Measurements from ENCODE around the gene NHLRC4. TPM values are rescaled to one million over a fixed set of nuclear protein-coding genes. Genes with fewer than 3 reads are reported as not detected.

The NHLRC4 gene
- total and polyA plus RNA-seq, 2 of the 8 experiments (the other 6 are each of a cell fraction or from before 2014, with no cell fraction given) = 0.60 to 0.76 TPM

DNA sequence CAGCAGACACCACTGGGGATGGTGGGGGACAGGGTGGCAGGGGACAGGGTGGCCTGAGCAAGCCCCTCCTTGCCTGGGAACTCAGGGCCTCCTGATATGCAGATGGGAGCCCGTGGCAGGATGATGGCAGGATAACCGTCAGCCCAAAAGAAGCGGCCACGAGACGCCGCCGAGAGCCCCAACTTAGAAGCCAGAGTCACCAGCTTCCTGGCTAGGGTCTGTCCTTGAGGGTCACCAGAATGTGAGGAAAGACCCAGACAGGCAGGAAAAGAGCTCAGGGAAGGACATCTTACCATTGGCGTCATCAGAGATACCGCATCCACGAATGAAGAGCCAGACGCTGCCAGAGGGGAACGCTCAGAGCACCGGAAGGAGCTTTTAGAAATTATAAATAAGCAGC, 42.5 kb downstream of the NHLRC4 start:
- Histone ChIP-seq H3K14ac (ENCODE audit: insufficient read length) (no peak overlapping the region), H3K79me2 (ENCODE audit: control insufficient read depth in 1 of 2, insufficient read depth in 2 of 2, low read length in 2 of 2) (peaks cover 0 to 2% of the 10 kb centered on the region in 2 experiments; a peak in 1 of 4 replicates), H2BK12ac (ENCODE audit: low read depth, low read length) (no peak overlapping the region), H3K27ac (ENCODE audit: low read depth, low read length) (no peak overlapping the region), H2BK20ac (ENCODE audit: low read length) (no peak overlapping the region), H4K20me1 (replicated peaks in 1 of 2; ENCODE audit: control insufficient read depth in 1 of 2, insufficient read depth in 2 of 2, low read length in 2 of 2) (peaks cover 0 to 9% of the 10 kb centered on the region in 2 experiments), H3K36me3 (ENCODE audit: control insufficient read depth in 2 of 4, insufficient read depth in 4 of 4, low read length in 3 of 4) (no peaks in the 10 kb centered on the region), H3K18ac (ENCODE audit: extremely low read depth, low read length) (no peak overlapping the region), H4K8ac (ENCODE audit: extremely low read depth, insufficient read depth, low read length) (no peak overlapping the region), H2BK15ac (ENCODE audit: low read length) (no peak overlapping the region), H3K4ac (replicated peaks; ENCODE audit: insufficient read length, low read depth, low read length) (no peak overlapping the region), H3K23me2 (ENCODE audit: low read depth, low read length) (no peaks in the 10 kb centered on the region), H2AK5ac (ENCODE audit: low read depth, low read length) (no peak overlapping the region), H3K4me1 (replicated peaks in 1 of 4; ENCODE audit: control insufficient read depth in 3 of 4, insufficient read depth in 4 of 4, low read length in 3 of 4) (no peaks in the 10 kb centered on the region; a peak in 1 of 7 replicates), H3K79me1 (ENCODE audit: low read depth, low read length) (peaks cover 6% of the 10 kb centered on the region), H2BK120ac (replicated peaks; ENCODE audit: low read depth, low read length) (no peak overlapping the region), H3K9me3 (ENCODE audit: insufficient read depth in 2 of 2, low read depth in 1 of 2, low read length in 1 of 2) (peaks cover 7 to 9% of the 10 kb centered on the region in 2 experiments; a peak in 3 of 4 replicates), H3K4me3 (ENCODE audit: extremely low read depth in 1 of 4, insufficient read depth in 2 of 4, low read depth in 3 of 4, low read length in 4 of 4) (no peak overlapping the region), H3K4me2 (ENCODE audit: insufficient read depth in 1 of 2, low read depth in 2 of 2, low read length in 2 of 2) (no peak overlapping the region), H3K23ac (ENCODE audit: insufficient read length) (no peak overlapping the region), H2AFZ (ENCODE audit: low read length) (no peak overlapping the region), H4K5ac (ENCODE audit: insufficient read length, low read depth, low read length) (no peak overlapping the region), H4K91ac (replicated peaks; ENCODE audit: insufficient read length, low read length) (no peak overlapping the region), H3K9ac (replicated peaks in 1 of 4; ENCODE audit: extremely low read depth in 1 of 4, low read depth in 3 of 4, low read length in 3 of 4) (no peak overlapping the region), H3K27me3 (replicated peaks in 1 of 4; ENCODE audit: control insufficient read depth in 3 of 4, extremely low read depth in 1 of 4, insufficient read depth in 3 of 4, low read length in 3 of 4) (no peaks in the 10 kb centered on the region), H2BK5ac (ENCODE audit: low read depth, low read length) (no peak overlapping the region), H3K56ac (replicated peaks; ENCODE audit: insufficient read length, low read depth, low read length) (no peak overlapping the region)
- ChIA-PET POLR2A (ENCODE audit: partially characterized antibody) (interaction anchor here (1.4 to 1.5 kb wide), 2 partner anchors 22 to 24 kb away, joined by 3 to 5 read pairs; partner anchors contain the start of gene WFIKKN1), CTCF (ENCODE audit: partially characterized antibody) (interaction anchor here (0.7 to 5.2 kb wide), 14 partner anchors 9 to 217 kb away, joined by 3 to 29 read pairs (median 4); partner anchors contain the start of gene RAB40C)
- 85% methylated on average over 13 of the region's 13 CpGs; no CpG with 5 or more reads in 1 of the 2 experiments for WGBS, 2 experiments (ENCODE audit: extremely low coverage in 1 of 2, insufficient coverage in 1 of 2, insufficient read length in 1 of 2, insufficient replicate concordance in 2 of 2, low coverage in 1 of 2, low lambda C conversion rate in 2 of 2, missing lambda C conversion rate in 1 of 2)
- FAIRE-seq (no peak), DNase-seq (ENCODE audit: low read depth in 1 of 2, low spot score in 2 of 2) (no peak)
- TF ChIP-seq, protein P1, sequence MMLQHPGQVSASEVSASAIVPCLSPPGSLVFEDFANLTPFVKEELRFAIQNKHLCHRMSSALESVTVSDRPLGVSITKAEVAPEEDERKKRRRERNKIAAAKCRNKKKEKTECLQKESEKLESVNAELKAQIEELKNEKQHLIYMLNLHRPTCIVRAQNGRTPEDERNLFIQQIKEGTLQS (IDR thresholded peaks at IDR 0.05; ENCODE audit: insufficient read depth, low read depth, low read length) = no peak
- no peak for TF ChIP-seq CTBP2 (IDR thresholded peaks at IDR 0.05; ENCODE audit: borderline replicate concordance, insufficient read depth, insufficient read length, low read length)
- TF ChIP-seq CREB1 (IDR thresholded peaks at IDR 0.05) = no peak
- TF ChIP-seq MAX (IDR thresholded peaks at IDR 0.05) = no peak
- no peak for TF ChIP-seq ATF2 (IDR thresholded peaks at IDR 0.05; ENCODE audit: low read length)
- TF ChIP-seq TCF12 (IDR thresholded peaks at IDR 0.05; ENCODE audit: low read depth, low read length) = no peak
- TF ChIP-seq HDAC6 (IDR thresholded peaks at IDR 0.05; ENCODE audit: low read depth, low read length) = no peak
- TF ChIP-seq SP4 (IDR thresholded peaks at IDR 0.05; ENCODE audit: low read length) = no peak
- no peak for TF ChIP-seq POU5F1 (IDR thresholded peaks at IDR 0.05; ENCODE audit: low read depth, low read length)
- no peak for TF ChIP-seq SP1 (IDR thresholded peaks at IDR 0.05; ENCODE audit: low read depth, low read length)
- TF ChIP-seq POLR2AphosphoS5 (IDR thresholded peaks at IDR 0.05; ENCODE audit: low read depth, low read length) = no peak

Measured in H1 (cell line).